Ovary (tissue), 3 donors: ENCODE measurements around the gene PEAK1.

Experiments used
- CTCF ChIP-seq, 3 donors: fragments of 450-650 bp in 2 of 3; fragments of 200-600 bp in 1 of 3; IDR thresholded peaks; one replicate each; pipeline versions ENCODE4 v1.5.1 to v1.8.0; 2016 to 2022; ENCODE audit warnings: antibody characterized with exemption in 3 of 3, mild to moderate bottlenecking in 1 of 3
- EP300 ChIP-seq: sonication (generic); formaldehyde crosslinking; IDR thresholded peaks from one replicate; pipeline ENCODE4 v1.6.1; 2017; ENCODE audit warnings: antibody characterized with exemption
- donor health status: DM: no; HTN: no; CAD: no.

GRCh38 chr15:77187751-77188464, 232.0 kb downstream of the PEAK1 start:
- TF ChIP-seq CTCF (IDR thresholded peaks at IDR 0.05): no peak
- TF ChIP-seq EP300: no peak
